ENCODE results near the gene PSME3. TPM values are rescaled to one million over a fixed set of nuclear protein-coding genes. Genes with fewer than 3 reads are reported as not detected.
"Not testable (repeated sequence)": the region's sequence is repeated elsewhere in the genome, so short reads cannot be mapped to it uniquely, and the experiment has no call there.

The PSME3 gene
- total RNA-seq, 1 donor from 2014 or later: 92.0 TPM

DNA sequence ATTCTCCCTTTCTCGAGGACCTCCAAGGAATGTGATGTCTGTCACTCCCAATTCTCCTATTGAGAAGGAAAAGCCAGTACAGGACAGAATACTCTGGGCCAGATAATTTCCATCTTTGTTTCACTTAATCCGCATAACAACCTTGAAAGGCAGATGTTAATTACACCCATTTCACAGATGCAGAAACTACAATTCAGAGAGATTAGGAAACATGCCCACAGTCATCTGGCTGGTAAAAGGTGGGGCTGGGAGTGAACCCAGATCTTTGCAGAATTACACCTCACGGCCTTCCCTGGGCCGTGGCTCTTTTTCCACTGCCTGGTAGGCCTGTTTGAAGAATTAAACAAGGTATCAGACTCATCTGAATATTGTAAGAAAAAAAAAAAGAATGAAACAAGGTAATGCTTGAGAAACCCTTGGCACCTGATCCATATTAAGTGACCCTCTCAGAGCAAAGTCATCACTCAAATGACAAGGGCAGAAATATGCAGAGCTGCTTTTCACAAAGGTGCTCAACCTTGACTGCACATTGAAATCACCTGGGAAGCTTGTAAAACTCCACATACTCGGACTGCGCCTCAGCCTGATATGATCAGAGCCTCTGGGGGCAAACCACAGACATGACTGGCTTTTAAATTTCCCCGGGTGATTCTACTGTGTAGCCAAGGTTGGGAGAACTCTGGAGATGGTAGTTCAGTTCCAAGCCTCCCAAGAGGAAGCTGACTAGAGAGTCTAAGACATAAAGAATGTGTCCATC, 50.8 kb downstream of the PSME3 start:
- Mint-ChIP-seq H3K27me3 (ENCODE audit: low read depth) (peaks cover 24% of the 10 kb centered on the region), H3K4me3 (no peak overlapping the region), H3K36me3 (no peaks in the 10 kb centered on the region), H3K4me1 (no peaks in the 10 kb centered on the region), H3K27ac (no peak overlapping the region), H3K9me3 (no peaks in the 10 kb centered on the region)
- no peak for DNase-seq (ENCODE audit: low spot score in 2 of 2, unreplicated experiment in 2 of 2)
- TF ChIP-seq, protein P1, sequence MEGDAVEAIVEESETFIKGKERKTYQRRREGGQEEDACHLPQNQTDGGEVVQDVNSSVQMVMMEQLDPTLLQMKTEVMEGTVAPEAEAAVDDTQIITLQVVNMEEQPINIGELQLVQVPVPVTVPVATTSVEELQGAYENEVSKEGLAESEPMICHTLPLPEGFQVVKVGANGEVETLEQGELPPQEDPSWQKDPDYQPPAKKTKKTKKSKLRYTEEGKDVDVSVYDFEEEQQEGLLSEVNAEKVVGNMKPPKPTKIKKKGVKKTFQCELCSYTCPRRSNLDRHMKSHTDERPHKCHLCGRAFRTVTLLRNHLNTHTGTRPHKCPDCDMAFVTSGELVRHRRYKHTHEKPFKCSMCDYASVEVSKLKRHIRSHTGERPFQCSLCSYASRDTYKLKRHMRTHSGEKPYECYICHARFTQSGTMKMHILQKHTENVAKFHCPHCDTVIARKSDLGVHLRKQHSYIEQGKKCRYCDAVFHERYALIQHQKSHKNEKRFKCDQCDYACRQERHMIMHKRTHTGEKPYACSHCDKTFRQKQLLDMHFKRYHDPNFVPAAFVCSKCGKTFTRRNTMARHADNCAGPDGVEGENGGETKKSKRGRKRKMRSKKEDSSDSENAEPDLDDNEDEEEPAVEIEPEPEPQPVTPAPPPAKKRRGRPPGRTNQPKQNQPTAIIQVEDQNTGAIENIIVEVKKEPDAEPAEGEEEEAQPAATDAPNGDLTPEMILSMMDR (IDR thresholded peaks at IDR 0.05; ENCODE audit: unreplicated experiment): no peak

DNA sequence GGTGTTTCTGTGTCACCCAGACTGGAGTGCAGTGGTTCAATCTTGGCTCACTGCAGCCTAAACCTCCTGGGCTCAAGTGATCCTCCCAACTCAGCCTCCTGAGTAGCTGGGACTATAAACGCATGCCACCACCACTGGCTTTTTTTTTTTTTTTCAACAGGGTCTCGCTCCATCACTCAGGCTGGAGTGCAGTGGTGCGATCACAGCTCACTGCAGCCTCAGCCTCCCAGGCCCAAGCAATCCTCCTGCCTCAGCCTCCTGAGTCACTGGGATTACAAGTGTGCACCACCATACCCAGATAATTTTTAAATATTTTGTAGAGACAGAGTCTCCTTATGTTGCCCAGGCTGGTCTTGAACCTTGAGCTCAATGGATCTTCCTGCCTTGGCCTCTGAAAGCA, 52.6 kb downstream of the PSME3 start:
- not testable (repeated sequence) for H3K27me3 Mint-ChIP-seq (ENCODE audit: low read depth); H3K4me1 Mint-ChIP-seq; H3K4me3 Mint-ChIP-seq; H3K36me3 Mint-ChIP-seq; H3K27ac Mint-ChIP-seq; DNase-seq (ENCODE audit: low spot score in 2 of 2, unreplicated experiment in 2 of 2); H3K9me3 Mint-ChIP-seq

DNA sequence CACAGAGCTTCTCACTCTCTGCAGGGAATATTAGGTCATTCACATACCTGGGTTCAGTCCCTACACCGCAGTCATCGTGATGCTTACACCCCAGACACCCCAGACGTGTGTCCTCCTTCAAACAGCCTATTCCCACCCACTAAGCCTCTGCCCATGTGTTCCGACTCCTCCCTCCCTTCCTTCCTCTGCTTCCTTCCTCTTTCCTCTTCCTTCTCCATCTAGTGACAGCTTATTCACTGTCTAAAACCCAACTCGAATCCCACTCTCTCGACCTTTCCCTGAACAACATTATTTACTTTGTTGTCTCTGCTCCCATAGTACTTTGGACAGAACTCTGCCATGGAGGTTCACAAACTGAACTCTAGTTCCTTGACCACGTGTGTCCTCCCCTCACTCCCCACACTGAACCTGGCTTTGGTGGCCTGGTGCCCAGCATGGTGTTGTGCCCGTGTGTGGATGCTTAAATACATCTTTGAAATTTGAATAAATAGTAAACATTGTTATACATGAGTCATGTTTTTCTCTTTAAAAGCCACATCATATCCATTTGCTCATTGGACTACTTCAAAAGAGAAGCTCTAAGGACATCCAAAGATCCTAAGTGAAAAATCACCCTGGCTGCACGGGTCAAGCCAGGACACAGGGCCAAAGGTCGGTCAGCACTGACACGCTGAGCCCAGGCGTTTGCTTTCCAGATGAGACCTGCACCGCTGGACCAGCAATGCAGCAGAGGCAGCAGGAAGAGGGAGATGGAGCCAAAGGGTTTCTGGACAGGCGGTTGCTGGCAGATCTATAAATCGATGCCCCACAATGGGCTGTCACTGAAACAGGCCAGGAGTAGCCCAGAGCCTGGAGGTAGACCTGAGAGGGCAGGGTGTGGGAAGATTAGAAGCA, 53.3 kb downstream of the PSME3 start:
- H3K27me3 Mint-ChIP-seq (ENCODE audit: low read depth): peaks cover 1% of the 10 kb centered on the region
- no peak overlapping the region for H3K27ac Mint-ChIP-seq
- no peak overlapping the region for H3K4me3 Mint-ChIP-seq
- no peak for DNase-seq (ENCODE audit: low spot score in 2 of 2, unreplicated experiment in 2 of 2)
- H3K9me3 Mint-ChIP-seq: no peaks in the 10 kb centered on the region
- H3K4me1 Mint-ChIP-seq: no peaks in the 10 kb centered on the region
- no peaks in the 10 kb centered on the region for H3K36me3 Mint-ChIP-seq
- TF ChIP-seq, protein P1 (IDR thresholded peaks at IDR 0.05; ENCODE audit: unreplicated experiment): no peak

DNA sequence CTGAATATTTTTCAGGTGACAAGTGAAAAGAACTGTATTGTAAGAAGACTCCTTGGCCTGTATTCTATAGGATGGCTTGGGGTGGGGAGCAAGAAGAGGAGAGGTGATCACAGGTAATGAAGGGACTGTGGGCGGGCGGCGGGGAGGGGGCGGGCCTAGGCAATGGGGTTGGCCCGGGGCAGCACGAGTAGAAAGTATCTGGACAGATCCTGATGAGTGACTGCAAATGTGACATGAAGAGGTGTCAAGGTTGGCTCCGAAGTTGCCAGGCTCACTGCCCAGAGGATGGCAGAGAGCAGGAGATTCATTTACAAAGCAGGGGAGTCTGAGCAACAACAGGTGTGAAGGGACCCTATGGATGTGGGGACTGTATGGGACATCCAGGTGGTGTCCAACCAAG, 56.6 kb downstream of the PSME3 start:
- TF ChIP-seq, protein P1 (IDR thresholded peaks at IDR 0.05; ENCODE audit: unreplicated experiment): no peak
- H3K36me3 Mint-ChIP-seq: no peaks in the 10 kb centered on the region
- H3K27ac Mint-ChIP-seq: no peak overlapping the region
- H3K4me1 Mint-ChIP-seq: no peaks in the 10 kb centered on the region
- H3K9me3 Mint-ChIP-seq: no peaks in the 10 kb centered on the region
- peaks cover 12% of the 10 kb centered on the region for H3K27me3 Mint-ChIP-seq (ENCODE audit: low read depth)
- H3K4me3 Mint-ChIP-seq: no peak overlapping the region
- DNase-seq (ENCODE audit: low spot score in 2 of 2, unreplicated experiment in 2 of 2): no peak

DNA sequence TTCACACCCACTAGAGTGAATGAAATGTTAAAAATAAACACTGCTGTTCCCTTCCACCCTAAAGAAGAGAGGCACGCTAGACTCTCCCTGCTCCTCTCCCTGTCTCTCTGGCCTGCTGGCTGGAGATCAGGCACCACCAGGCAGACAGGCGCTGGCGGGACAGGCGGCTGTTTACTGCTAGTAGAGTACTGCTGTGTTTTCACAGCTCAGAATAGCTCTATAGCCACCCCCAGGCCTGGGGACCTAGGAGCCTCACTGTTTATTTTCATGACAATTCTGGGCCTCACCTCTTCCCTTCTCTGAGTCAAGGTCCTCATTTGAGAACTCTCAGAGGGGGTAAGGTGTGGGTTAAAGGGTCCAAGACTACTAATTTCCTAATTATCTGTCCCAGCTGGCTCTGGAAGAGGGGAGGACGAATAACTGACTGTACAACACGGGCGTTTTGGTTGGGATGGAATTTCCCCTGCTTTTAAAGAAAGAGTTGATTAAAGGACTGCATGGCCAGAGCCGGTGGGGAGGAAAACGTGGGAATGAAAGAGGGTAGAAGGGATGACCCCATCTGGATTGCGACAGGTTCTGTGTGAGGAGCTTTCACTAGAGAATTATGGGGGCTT, 58.4 kb downstream of the PSME3 start:
- Mint-ChIP-seq H3K27ac (no peak overlapping the region), H3K27me3 (ENCODE audit: low read depth) (peaks cover 16% of the 10 kb centered on the region), H3K4me3 (no peak overlapping the region), H3K4me1 (no peaks in the 10 kb centered on the region), H3K9me3 (no peaks in the 10 kb centered on the region), H3K36me3 (no peaks in the 10 kb centered on the region)
- DNase-seq (ENCODE audit: low spot score in 2 of 2, unreplicated experiment in 2 of 2): no peak
- TF ChIP-seq, protein P1 (IDR thresholded peaks at IDR 0.05; ENCODE audit: unreplicated experiment): no peak

- H3K27me3 Mint-ChIP-seq (ENCODE audit: low read depth): peaks cover 16% of the 10 kb centered on the region
- no peak overlapping the region for H3K4me3 Mint-ChIP-seq
- no peaks in the 10 kb centered on the region for H3K4me1 Mint-ChIP-seq
- DNase-seq (ENCODE audit: low spot score in 2 of 2, unreplicated experiment in 2 of 2): no peak
- TF ChIP-seq, protein P1 (IDR thresholded peaks at IDR 0.05; ENCODE audit: unreplicated experiment): no peak
- H3K9me3 Mint-ChIP-seq: no peaks in the 10 kb centered on the region
- no peak overlapping the region for H3K27ac Mint-ChIP-seq
- no peaks in the 10 kb centered on the region for H3K36me3 Mint-ChIP-seq
Measured at GRCh38 chr17:42893359-42893758, 60.2 kb downstream of the PSME3 start.

Measured in mesothelial cell of epicardium (in vitro differentiated cells).